Transverse colon (tissue), 4 donors: ENCODE results near the gene CCDC102B. TPM values are rescaled to one million over a fixed set of nuclear protein-coding genes. Genes with fewer than 3 reads are reported as not detected.

Experiments used
- DNase-seq: peaks from one replicate; pipeline ENCODE4 v3.0.0-alpha.2; 2019
- H3K27ac ChIP-seq, 4 donors: fragments of 200-600 bp; sonication (generic); 2 replicates each; pipeline ENCODE4 v1.5.1; 2016 to 2018; ENCODE audit warnings: inconsistent platforms in 4 of 4
- H3K27me3 ChIP-seq: fragments of 200-600 bp; sonication (generic); 2 replicates; pipeline ENCODE4 v1.5.1; 2017; ENCODE audit warnings: inconsistent platforms
- H3K36me3 ChIP-seq, 4 donors: fragments of 200-600 bp; sonication (generic); 2 replicates each; pipeline ENCODE4 v1.5.1; 2017 to 2019; ENCODE audit warnings: inconsistent platforms in 4 of 4
- H3K4me1 ChIP-seq, 4 donors: fragments of 200-600 bp; sonication (generic); 2 replicates each; pipeline ENCODE4 v1.5.1; 2017 to 2020; ENCODE audit warnings: inconsistent platforms in 4 of 4
- H3K4me3 ChIP-seq, 4 donors: fragments of 200-600 bp; sonication (generic); 1 replicate in 1 of 4; 2 replicates in 3 of 4; pipeline versions ENCODE4 v1.5.1 to v1.6.1; 2017 to 2019; ENCODE audit warnings: inconsistent platforms in 4 of 4
- H3K9me3 ChIP-seq, 2 donors: fragments of 200-600 bp; sonication (generic); 2 replicates each; pipeline ENCODE4 v1.5.1; 2017 to 2019; ENCODE audit warnings: inconsistent platforms in 2 of 2
- CTCF ChIP-seq, 5 experiments: fragments of 200-600 bp in 3 of 5; fragments of 450-650 bp in 2 of 5; sonication (generic) in 3 of 5; IDR thresholded peaks; 1 replicate in 2 of 5; 2 replicates in 3 of 5; pipeline ENCODE4 v1.5.1; 2016 to 2017; ENCODE audit warnings: antibody characterized with exemption in 5 of 5, inconsistent platforms in 3 of 5, mild to moderate bottlenecking in 2 of 5, moderate library complexity in 1 of 5
- EP300 ChIP-seq: sonication (generic); formaldehyde crosslinking; IDR thresholded peaks from one replicate; pipeline ENCODE4 v1.6.1; 2017; ENCODE audit warnings: antibody characterized with exemption, low read depth
- POLR2A ChIP-seq: fragments of 450-650 bp; IDR thresholded peaks from one replicate; pipeline ENCODE4 v1.6.1; 2016; ENCODE audit warnings: antibody characterized with exemption, mild to moderate bottlenecking, moderate library complexity
- POLR2AphosphoS5 ChIP-seq, 3 donors: sonication (generic); formaldehyde crosslinking; IDR thresholded peaks; one replicate each; pipeline ENCODE4 v1.6.1; 2016; ENCODE audit warnings: antibody characterized with exemption in 3 of 3
- WGBS, 2 donors: methylation state at CpG; one replicate each; pipeline ENCODE4 v1.1.5; 2018; ENCODE audit warnings: low coverage in 1 of 2; 5-methylcytosine and 5-hydroxymethylcytosine counted together
- in situ Hi-C, 4 donors: fragments of 200-750 bp; cut with MboI; loops; one replicate each; pipeline versions ENCODE4 v1.15.0 to v1.15.1; 2017; ENCODE audit warnings: low sequenced_read_pairs in 3 of 4, low pct_ligation_motif_present in 1 of 4, low pct_unique_long_range_greater_than_20kb in 1 of 4
- intact Hi-C: fragments of 100-400 bp; cut with DNase I; formaldehyde crosslinking; loops from one replicate; pipeline ENCODE4 v1.15.1; 2023; ENCODE audit warnings: low total_unique reads
- total RNA-seq, 4 donors: library from RNA; depleted of rRNA; stranded (reverse); fragments of >200 nt; gene quantifications; one replicate each; pipeline ENCODE4 v1.1.0, GENCODE V29; 2016

Gene CCDC102B
- total RNA-seq, 4 donors from 2014 or later: 1.5 to 6.0 (median 4.6) TPM

GRCh38 chr18:68847219-68847837 lies 49.4 kb downstream of the CCDC102B start:
- no peaks in the 10 kb centered on the region for H3K9me3 ChIP-seq
- no peaks in the 10 kb centered on the region for H3K36me3 ChIP-seq
- intact Hi-C loops: no loop called here
- TF ChIP-seq CTCF (IDR thresholded peaks at IDR 0.05) (peak; percentile 25 to 51 (median 46)), POLR2AphosphoS5 (IDR thresholded peaks at IDR 0.05) (no peak), EP300 (no peak), POLR2A (no peak)
- H3K4me3 ChIP-seq: no peak overlapping the region
- in situ Hi-C loops: loop anchor here in 1 of 4 donors (10.0 kb wide), 1 partner anchor 1247 kb away; no protein-coding TSS in a partner anchor
- no peak overlapping the region for H3K27ac ChIP-seq
- no peaks in the 10 kb centered on the region for H3K27me3 ChIP-seq
- DNase-seq: no peak
- no peaks in the 10 kb centered on the region for H3K4me1 ChIP-seq
- WGBS, 2 donors: 37 to 53% methylated on average over 3 of the region's 3 CpGs

- no peaks in the 10 kb centered on the region for H3K36me3 ChIP-seq
- no peak overlapping the region for H3K4me3 ChIP-seq
- H3K9me3 ChIP-seq: no peaks in the 10 kb centered on the region
- TF ChIP-seq CTCF (IDR thresholded peaks at IDR 0.05) (no peak), EP300 (no peak), POLR2A (no peak), POLR2AphosphoS5 (IDR thresholded peaks at IDR 0.05) (no peak)
- H3K27ac ChIP-seq: no peak overlapping the region
- H3K27me3 ChIP-seq: no peaks in the 10 kb centered on the region
- no peak for DNase-seq
- no peaks in the 10 kb centered on the region for H3K4me1 ChIP-seq
- intact Hi-C loops (no loop called here), in situ Hi-C loops (loop anchor here in 1 of 4 donors (10.0 kb wide), 1 partner anchor 1247 kb away; no protein-coding TSS in a partner anchor)
- WGBS, 2 donors: 71 to 83% methylated on average over 1 of the region's 1 CpG
Measured at GRCh38 chr18:68848242-68848641, 50.4 kb downstream of the CCDC102B start.

- intact Hi-C loops (no loop called here), in situ Hi-C loops (loop anchor here in 1 of 4 donors (25.0 kb wide), 1 partner anchor 1232 kb away; no protein-coding TSS in a partner anchor)
- Histone ChIP-seq H3K4me3 (no peak overlapping the region), H3K36me3 (no peaks in the 10 kb centered on the region), H3K9me3 (no peaks in the 10 kb centered on the region), H3K27ac (no peak overlapping the region), H3K27me3 (no peaks in the 10 kb centered on the region), H3K4me1 (no peaks in the 10 kb centered on the region)
- TF ChIP-seq POLR2A: no peak
- 51 to 71% methylated on average over 4 of the region's 4 CpGs for WGBS, 2 donors
- no peak for DNase-seq
Measured at GRCh38 chr18:68854786-68855391, 57.0 kb downstream of the CCDC102B start.

- TF ChIP-seq CTCF (IDR thresholded peaks at IDR 0.05) (no peak), POLR2A (no peak), EP300 (no peak), POLR2AphosphoS5 (IDR thresholded peaks at IDR 0.05) (no peak)
- no peak overlapping the region for H3K27ac ChIP-seq
- no peak overlapping the region for H3K4me3 ChIP-seq
- in situ Hi-C loops (loop anchor here in 1 of 4 donors (25.0 kb wide), 1 partner anchor 1232 kb away; no protein-coding TSS in a partner anchor), intact Hi-C loops (no loop called here)
- H3K4me1 ChIP-seq: no peaks in the 10 kb centered on the region
- H3K9me3 ChIP-seq: no peaks in the 10 kb centered on the region
- DNase-seq: no peak
- no peaks in the 10 kb centered on the region for H3K27me3 ChIP-seq
- no peaks in the 10 kb centered on the region for H3K36me3 ChIP-seq
Measured at GRCh38 chr18:68855491-68855890, 57.6 kb downstream of the CCDC102B start.
